Muscle of leg (tissue), 11 donors: ENCODE measurements around the gene PPP1R13L. TPM values are rescaled to one million over a fixed set of nuclear protein-coding genes. Genes with fewer than 3 reads are reported as not detected.
"Not testable (repeated sequence)": the region's sequence is repeated elsewhere in the genome, so short reads cannot be mapped to it uniquely, and the experiment has no call there.

ENCODE experiments used
- DNase-seq: peaks from one replicate; pipeline ENCODE4 v3.0.0; 2013
- H3K27ac ChIP-seq: one replicate; pipeline ENCODE4 v1.5.1; 2013; ENCODE audit warnings: mild to moderate bottlenecking, low read length, control low read depth
- H3K27me3 ChIP-seq: one replicate; pipeline ENCODE4 v1.6.1; 2013; ENCODE audit warnings: low read length; ENCODE audit not compliant: control insufficient read depth, insufficient read depth
- H3K36me3 ChIP-seq: one replicate; pipeline ENCODE4 v1.6.1; 2013; ENCODE audit warnings: low read length; ENCODE audit not compliant: control insufficient read depth, insufficient read depth
- H3K4me1 ChIP-seq: one replicate; pipeline ENCODE4 v1.6.1; 2013; ENCODE audit warnings: low read length; ENCODE audit not compliant: control insufficient read depth, insufficient read depth
- H3K4me3 ChIP-seq: one replicate; pipeline ENCODE4 v1.5.1; 2013; ENCODE audit warnings: low read length, control low read depth
- H3K9me3 ChIP-seq: replicated peaks from 2 replicates; pipeline ENCODE4 v1.6.1; 2013; ENCODE audit warnings: low read depth, low read length; ENCODE audit not compliant: control insufficient read depth
- WGBS: methylation state at CpG from one replicate; pipeline ENCODE4 v1.1.5; 2013; ENCODE audit warnings: missing lambda C conversion rate; ENCODE audit not compliant: insufficient coverage; 5-methylcytosine and 5-hydroxymethylcytosine counted together
- polyA plus RNA-seq, 8 donors: library from polyadenylated mRNA; unstranded; fragments of 120-200 nt; gene quantifications; one replicate each; pipeline versions ENCODE4 v1.2.1 to v1.2.3, GENCODE V29; 2013; ENCODE audit warnings: inconsistent platforms in 1 of 8, low replicate concordance in 1 of 8; ENCODE audit not compliant: insufficient read length in 8 of 8, insufficient read depth in 1 of 8
- total RNA-seq: library from RNA; stranded (reverse); fragments of 120-200 nt; gene quantifications from one replicate; pipeline ENCODE4 v1.2.4, GENCODE V29; 2013

Gene PPP1R13L
- total and polyA plus RNA-seq, 9 donors, result 1.7 to 8.4 (median 3.4) TPM

DNA sequence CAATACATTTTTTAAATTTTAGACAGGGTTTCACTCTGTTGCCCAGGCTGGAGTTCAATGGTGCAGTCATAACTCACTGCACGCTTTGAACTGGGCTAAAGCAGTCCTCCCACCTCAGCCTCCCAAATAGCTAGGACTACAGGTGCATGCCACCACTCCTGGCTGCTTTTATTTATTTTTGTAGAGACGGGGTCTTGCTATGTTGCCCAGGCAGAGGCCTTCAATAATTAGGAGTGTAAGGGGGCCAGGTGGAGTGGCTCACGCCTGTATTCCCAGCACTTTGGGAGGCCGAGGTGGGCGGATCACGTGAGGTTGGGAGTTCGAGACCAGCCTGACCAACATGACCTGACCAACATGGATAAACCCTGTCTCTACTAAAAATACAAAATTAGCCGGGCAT is 27.7 kb upstream of the PPP1R13L start:
- H3K4me1 ChIP-seq, result peaks cover 18% of the 10 kb centered on the region
- 93% methylated on average over 3 of the region's 8 CpGs for WGBS
- H3K4me3 ChIP-seq, H3K27ac ChIP-seq, H3K9me3 ChIP-seq, H3K36me3 ChIP-seq, DNase-seq, H3K27me3 ChIP-seq: not testable (repeated sequence)

DNA sequence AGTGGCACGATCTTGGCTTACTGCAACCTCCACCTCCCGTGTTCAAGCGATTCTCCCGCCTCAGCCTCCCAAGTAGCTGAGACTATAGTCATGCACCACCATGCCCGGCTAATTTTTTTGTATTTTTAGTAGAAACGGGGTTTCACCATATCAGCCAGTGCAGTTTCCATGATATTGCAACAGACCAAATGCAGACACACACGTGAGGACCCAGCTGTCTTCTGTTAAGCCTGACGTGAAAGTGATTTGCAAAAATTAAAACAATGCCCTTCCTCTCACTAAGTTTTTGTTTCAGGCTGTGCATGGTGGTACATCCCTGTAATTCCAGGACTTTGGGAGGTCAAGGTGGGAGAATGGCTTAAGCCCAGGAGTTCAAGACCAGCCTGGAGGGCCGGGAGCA is 26.1 kb upstream of the PPP1R13L start:
- H3K4me1 ChIP-seq, result peaks cover 20% of the 10 kb centered on the region
- not testable (repeated sequence) for DNase-seq, H3K27me3 ChIP-seq, H3K27ac ChIP-seq, H3K9me3 ChIP-seq, H3K36me3 ChIP-seq, H3K4me3 ChIP-seq
- WGBS, result 40% methylated on average over 1 of the region's 9 CpGs

DNA sequence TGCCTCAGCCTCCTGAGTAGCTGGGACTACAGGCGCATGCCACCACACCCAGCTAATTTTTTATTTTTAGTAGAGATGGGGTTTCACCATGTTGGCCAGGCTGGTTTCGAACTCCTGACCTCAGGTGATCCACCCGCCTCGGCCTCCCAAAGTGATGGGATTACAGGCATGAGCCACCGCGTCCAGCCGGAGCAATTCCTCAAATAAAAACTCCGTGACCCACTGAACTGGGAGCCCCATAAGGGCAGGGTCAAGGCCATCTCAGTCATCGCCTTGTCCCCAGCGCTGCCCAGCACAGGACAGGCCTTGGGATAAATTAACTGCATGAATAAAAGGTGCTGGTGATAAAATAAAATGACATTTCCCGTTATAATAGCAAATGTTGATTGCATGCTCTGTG is 25.0 kb upstream of the PPP1R13L start:
- peaks cover 20% of the 10 kb centered on the region for H3K4me1 ChIP-seq
- H3K27me3 ChIP-seq, H3K27ac ChIP-seq, H3K36me3 ChIP-seq, H3K9me3 ChIP-seq, DNase-seq, H3K4me3 ChIP-seq: not testable (repeated sequence)
- WGBS, result 63% methylated on average over 10 of the region's 11 CpGs

DNA sequence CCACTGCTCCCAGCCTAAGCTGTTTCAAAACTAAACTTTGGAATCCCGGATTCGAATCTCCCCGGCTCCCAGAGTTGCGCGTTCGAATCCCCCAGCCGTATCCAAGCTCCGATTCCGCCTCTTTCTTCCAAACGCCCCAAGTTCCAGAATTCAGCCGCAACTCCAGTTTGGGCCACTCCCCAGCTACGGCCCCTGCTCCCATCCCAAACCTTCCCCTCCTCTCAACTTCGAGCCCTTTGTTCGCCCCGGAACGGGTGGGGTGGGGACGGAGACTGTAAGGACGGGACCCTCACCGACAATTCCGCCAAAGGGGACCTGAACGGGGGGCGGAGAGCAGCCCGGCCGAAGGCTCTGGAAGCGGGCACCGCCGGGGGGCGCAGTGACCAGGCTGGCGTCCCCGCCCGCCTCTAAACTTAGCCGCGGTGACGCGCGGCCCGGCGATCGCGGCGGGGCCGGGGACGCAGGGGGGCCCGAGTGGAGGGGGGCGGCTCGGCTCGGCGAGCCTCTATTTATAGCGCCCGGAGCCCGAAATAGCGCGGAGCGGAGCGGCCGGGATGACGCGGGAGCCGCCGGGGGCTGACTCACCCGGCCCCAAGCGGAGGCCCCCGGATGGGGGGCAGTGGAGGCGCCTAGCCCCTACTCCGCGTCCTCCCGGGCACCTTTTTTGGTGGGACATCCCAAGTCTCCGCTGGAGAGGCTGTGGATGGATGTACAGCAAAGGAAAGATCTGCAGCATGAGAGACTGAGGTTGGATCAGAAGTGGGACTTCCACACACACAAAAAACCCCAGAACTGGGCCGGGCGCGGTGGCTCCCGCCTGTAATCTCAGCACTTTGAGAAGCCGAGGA is 23.7 kb upstream of the PPP1R13L start:
- Histone ChIP-seq H3K27ac (peak overlapping the region; percentile 95), H3K36me3 (no peaks in the 10 kb centered on the region), H3K9me3 (no peaks in the 10 kb centered on the region), H3K27me3 (peaks cover 6% of the 10 kb centered on the region), H3K4me3 (peak overlapping the region; percentile 65), H3K4me1 (peaks cover 26% of the 10 kb centered on the region)
- WGBS, result under 1% methylated on average over 58 of the region's 73 CpGs
- peak; percentile 81 for DNase-seq

DNA sequence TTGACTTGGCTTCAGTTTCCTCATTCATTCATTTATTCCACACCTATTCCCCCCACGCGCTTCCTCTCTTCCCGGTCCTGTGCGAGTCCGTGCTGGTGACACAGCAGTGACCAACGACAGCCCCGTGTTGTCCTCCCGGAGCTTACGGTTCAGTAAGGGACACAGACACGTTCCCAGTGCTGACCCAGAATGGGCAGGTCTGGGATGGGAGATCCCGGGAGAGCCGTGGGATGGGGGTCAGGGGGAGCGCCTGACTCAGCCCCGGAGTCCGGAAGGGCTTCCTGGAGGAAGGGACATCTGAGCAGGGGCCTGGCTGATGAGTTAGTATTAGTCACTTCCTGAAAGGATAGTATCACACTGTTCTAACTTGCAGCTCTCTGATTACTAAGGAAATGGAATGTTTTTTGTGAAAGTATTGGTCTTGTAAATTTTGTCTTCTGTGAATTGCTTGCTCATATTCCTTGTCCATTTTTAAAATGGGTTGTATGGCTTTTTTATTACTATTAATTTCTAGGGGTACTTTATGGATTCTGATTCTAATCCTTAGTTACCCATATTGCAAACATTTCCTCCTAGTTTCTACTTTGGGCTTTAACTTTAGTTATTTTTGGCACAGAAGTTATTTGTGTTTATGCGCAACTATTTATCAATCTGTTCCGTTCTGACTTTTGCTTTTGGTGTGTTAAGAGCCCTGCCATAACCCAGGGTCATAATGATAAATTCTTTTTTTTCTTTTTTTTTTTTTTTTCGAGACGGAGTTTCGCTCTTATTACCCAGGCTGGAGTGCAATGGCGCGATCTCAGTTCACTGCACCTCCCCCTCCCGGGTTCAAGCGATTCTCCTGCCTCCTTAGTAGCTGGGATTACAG is 19.6 kb upstream of the PPP1R13L start:
- Histone ChIP-seq H3K4me1 (peaks cover 44% of the 10 kb centered on the region), H3K9me3 (no peaks in the 10 kb centered on the region), H3K4me3 (peak overlapping the region; percentile 91), H3K27me3 (peaks cover 6% of the 10 kb centered on the region), H3K27ac (peak overlapping the region; percentile 94), H3K36me3 (peaks cover 21% of the 10 kb centered on the region)
- peak; percentile 70 for DNase-seq
- 1% methylated on average over 12 of the region's 24 CpGs for WGBS

DNA sequence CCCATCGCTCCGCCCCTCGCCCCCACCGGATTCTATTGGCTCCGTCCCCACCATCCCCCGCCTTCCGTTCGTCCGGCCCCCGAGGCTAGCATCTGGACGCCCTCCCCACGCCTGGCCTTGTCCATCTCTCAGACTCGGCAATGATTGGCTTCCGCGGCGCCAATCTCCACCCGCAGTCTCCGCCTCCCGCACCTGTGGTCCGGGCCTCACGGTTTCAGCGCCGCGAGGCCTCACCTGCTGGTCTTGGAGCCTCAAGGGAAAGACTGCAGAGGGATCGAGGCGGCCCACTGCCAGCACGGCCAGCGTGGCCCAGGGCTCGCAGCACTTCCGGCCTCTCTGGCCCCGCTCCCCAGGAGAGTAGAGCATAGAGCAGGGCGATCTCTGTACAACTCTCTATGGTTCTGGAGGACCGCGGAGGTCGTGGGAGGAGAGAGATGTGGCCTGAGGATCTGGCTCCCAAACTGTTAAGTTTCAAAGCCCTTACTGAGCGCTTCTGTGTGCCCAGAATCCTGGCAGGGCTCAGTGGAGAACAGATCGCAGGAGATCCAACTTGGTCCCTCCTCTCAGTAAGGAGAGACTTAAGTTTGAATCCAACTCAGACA is 18.8 kb upstream of the PPP1R13L start, which contains the start of gene ERCC1:
ERCC1 (minus strand) TSS at position 329 of the 602 bp plus-strand sequence. CDS start 543 bp downstream, outside the sequence.
- Histone ChIP-seq H3K4me1 (peaks cover 44% of the 10 kb centered on the region), H3K27me3 (peaks cover 4% of the 10 kb centered on the region), H3K36me3 (peaks cover 28% of the 10 kb centered on the region), H3K4me3 (peak within 1 kb of the TSS; percentile 91), H3K9me3 (no peaks in the 10 kb centered on the region), H3K27ac (peak within 1 kb of the TSS; percentile 94)
- peak; percentile 96 for DNase-seq
- 0% methylated on average over 36 of the region's 37 CpGs for WGBS

DNA sequence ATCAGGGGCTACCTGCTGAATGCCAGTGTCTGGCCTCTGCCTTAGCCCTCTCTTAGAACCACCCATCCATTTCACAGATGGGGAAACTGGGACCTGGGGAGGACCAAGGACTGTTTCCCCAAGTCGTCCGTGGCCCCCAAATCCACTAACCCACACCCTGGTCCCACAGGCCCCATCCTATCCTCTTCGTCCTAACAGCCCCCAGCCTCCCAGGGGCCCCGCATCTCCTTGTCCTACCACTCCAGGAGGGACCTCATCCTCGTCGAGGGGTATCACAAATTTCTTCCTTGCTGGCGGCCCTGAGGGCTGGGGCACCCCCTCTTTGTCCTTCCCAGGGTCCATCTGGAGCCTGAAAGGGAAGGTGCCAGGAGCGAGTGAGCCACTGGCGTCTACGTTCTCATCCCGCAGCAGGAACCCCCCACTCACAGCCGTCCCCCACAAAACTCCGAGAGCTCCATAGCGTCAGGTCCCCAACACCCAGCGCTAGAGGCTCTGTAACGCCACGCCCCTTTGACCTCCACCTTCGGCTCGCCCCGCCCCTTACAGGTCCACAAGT is 18.2 kb upstream of the PPP1R13L start:
- peak overlapping the region; percentile 91 for H3K4me3 ChIP-seq
- no peak for DNase-seq
- H3K27me3 ChIP-seq, result no peaks in the 10 kb centered on the region
- H3K4me1 ChIP-seq, result peaks cover 41% of the 10 kb centered on the region
- H3K36me3 ChIP-seq, result peaks cover 32% of the 10 kb centered on the region
- 4% methylated on average over 20 of the region's 20 CpGs for WGBS
- no peaks in the 10 kb centered on the region for H3K9me3 ChIP-seq
- peak overlapping the region; percentile 94 for H3K27ac ChIP-seq

DNA sequence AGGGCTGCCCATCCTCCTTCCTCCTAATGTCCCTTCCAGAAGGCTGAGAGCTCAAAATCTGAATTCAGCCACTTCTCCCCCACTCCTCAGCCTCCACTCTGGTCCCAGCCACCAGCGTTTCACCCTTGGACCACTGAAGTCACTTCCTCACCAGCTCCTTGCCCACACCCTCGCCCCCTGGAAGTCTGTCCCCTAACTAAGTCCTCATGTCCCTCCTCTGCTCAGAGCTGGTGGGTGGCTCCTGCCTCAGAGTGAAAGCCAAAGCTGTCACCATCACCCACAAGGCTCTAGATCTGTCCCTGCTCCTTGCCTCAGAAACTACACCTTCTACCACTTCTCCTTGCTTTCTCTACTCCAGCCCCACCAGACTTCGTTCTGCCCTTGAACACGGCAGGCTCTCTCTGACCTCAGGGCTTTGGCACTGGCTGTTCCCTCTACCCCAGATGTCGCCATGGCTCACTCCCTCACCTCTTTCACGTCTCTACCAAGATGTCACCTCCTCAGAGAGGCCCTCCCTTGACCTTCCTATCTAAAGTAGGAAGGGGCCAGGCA is 17.2 kb upstream of the PPP1R13L start:
- no peaks in the 10 kb centered on the region for H3K27me3 ChIP-seq
- 82% methylated on average over 5 of the region's 6 CpGs for WGBS
- DNase-seq, result no peak
- H3K27ac ChIP-seq, result no peak overlapping the region
- peaks cover 33% of the 10 kb centered on the region for H3K4me1 ChIP-seq
- H3K9me3 ChIP-seq, result no peaks in the 10 kb centered on the region
- peaks cover 42% of the 10 kb centered on the region for H3K36me3 ChIP-seq
- no peak overlapping the region for H3K4me3 ChIP-seq

- Histone ChIP-seq H3K27ac (no peak overlapping the region), H3K27me3 (no peaks in the 10 kb centered on the region), H3K4me3 (no peak overlapping the region), H3K36me3 (peaks cover 53% of the 10 kb centered on the region), H3K4me1 (peaks cover 33% of the 10 kb centered on the region), H3K9me3 (no peaks in the 10 kb centered on the region)
- DNase-seq, result no peak
- 97% methylated on average over 5 of the region's 6 CpGs for WGBS
Observed at GRCh38 chr19:45420871-45421270, 16.0 kb upstream of the PPP1R13L start.
